Measurements from ENCODE around the gene BLID.

GRCh38 chr11:122154227-122154626, 38.2 kb upstream of the BLID start:
- TF ChIP-seq CTCF (IDR thresholded peaks at IDR 0.05), result no peak
- no peak for TF ChIP-seq POLR2AphosphoS5 (IDR thresholded peaks at IDR 0.05)
